GM19463 (cell line): ENCODE measurements around the gene FGGY.

ENCODE experiments used
- ATAC-seq: cut with Tn5 transposase; IDR thresholded peaks from one replicate; pipeline ENCODE4 v1.9.1; 2021; ENCODE audit warnings: mild to moderate bottlenecking, moderate library complexity; ENCODE audit not compliant: unreplicated experiment

FGGY gene

GRCh38 chr1:59750328-59751003 is 453.6 kb downstream of the FGGY start:
- ATAC-seq = no peak

GRCh38 chr1:59751004-59751395 is 454.1 kb downstream of the FGGY start:
- no peak for ATAC-seq

- no peak for ATAC-seq
Measured at GRCh38 chr1:59751801-59752200, 454.9 kb downstream of the FGGY start.

- ATAC-seq = peak; percentile 95
Measured at GRCh38 chr1:59752556-59753414, 455.9 kb downstream of the FGGY start.

GRCh38 chr1:59755069-59755685 is 458.3 kb downstream of the FGGY start:
- no peak for ATAC-seq

GRCh38 chr1:59757197-59757747 is 460.4 kb downstream of the FGGY start:
- ATAC-seq = no peak

- ATAC-seq = peak; percentile 83
Measured at GRCh38 chr1:59759156-59759925, 462.4 kb downstream of the FGGY start.

GRCh38 chr1:59761443-59761842 is 464.5 kb downstream of the FGGY start:
- ATAC-seq = no peak

- ATAC-seq = no peak
Measured at GRCh38 chr1:59763418-59763817, 466.5 kb downstream of the FGGY start.

GRCh38 chr1:59765011-59765730 is 468.3 kb downstream of the FGGY start:
- ATAC-seq = no peak

GRCh38 chr1:59766227-59766855 is 469.4 kb downstream of the FGGY start:
- no peak for ATAC-seq

GRCh38 chr1:59767119-59767518 is 470.2 kb downstream of the FGGY start:
- no peak for ATAC-seq

- no peak for ATAC-seq
Measured at GRCh38 chr1:59768792-59769735, 472.2 kb downstream of the FGGY start.

- no peak for ATAC-seq
Measured at GRCh38 chr1:59769736-59770095, 472.8 kb downstream of the FGGY start.

GRCh38 chr1:59771361-59771760 is 474.5 kb downstream of the FGGY start:
- no peak for ATAC-seq

- no peak for ATAC-seq
Measured at GRCh38 chr1:59775480-59775879, 478.6 kb downstream of the FGGY start.

GRCh38 chr1:59776960-59777852 is 480.3 kb downstream of the FGGY start:
- no peak for ATAC-seq

- ATAC-seq = no peak
Measured at GRCh38 chr1:59779949-59780348, 483.1 kb downstream of the FGGY start.
